Measurements from ENCODE around the gene PTPRZ1.

GRCh38 chr7:121941830-121942229, 68.9 kb downstream of the PTPRZ1 start:
- no peak for TF ChIP-seq CTCF (IDR thresholded peaks at IDR 0.05; ENCODE audit: insufficient read depth, low read length, poor library complexity, severe bottlenecking)
- no peak for TF ChIP-seq EZH2phosphoT487 (conservative IDR thresholded peaks at IDR 0.05; ENCODE audit: low read length)

All from SU-DHL-6 (cell line).